MG63 (cell line): ENCODE measurements around the gene CPAMD8. TPM values are rescaled to one million over a fixed set of nuclear protein-coding genes. Genes with fewer than 3 reads are reported as not detected.
"Not testable (repeated sequence)": the region's sequence is repeated elsewhere in the genome, so short reads cannot be mapped to it uniquely, and the experiment has no call there.

Source experiments
- DNase-seq: peaks from one replicate; pipeline ENCODE4 v3.0.0-alpha.2; 2020
- H3K27me3 ChIP-seq: fragments of 250-450 bp; sonication (Bioruptor Pico); 2 replicates; pipeline ENCODE4 v1.5.1; 2020; ENCODE audit warnings: mild to moderate bottlenecking, moderate library complexity
- H3K36me3 ChIP-seq: fragments of 250-450 bp; sonication (Bioruptor Pico); 2 replicates; pipeline ENCODE4 v1.5.1; 2020; ENCODE audit warnings: mild to moderate bottlenecking, moderate library complexity
- H3K4me3 ChIP-seq: fragments of 250-450 bp; sonication (Bioruptor Pico); 2 replicates; pipeline ENCODE4 v1.5.1; 2020; ENCODE audit warnings: mild to moderate bottlenecking, moderate library complexity
- H3K9me3 ChIP-seq: fragments of 250-450 bp; sonication (Bioruptor Pico); 2 replicates; pipeline ENCODE4 v1.5.1; 2020; ENCODE audit warnings: mild to moderate bottlenecking, moderate library complexity
- total RNA-seq: library from RNA; depleted of rRNA; stranded (reverse); fragments of >200 nt; shearing (Covaris generic); gene quantifications from 2 replicates; pipeline ENCODE4 v1.2.3, GENCODE V29; 2014; ENCODE audit warnings: low replicate concordance

The CPAMD8 gene
- total RNA-seq, 1 experiment from 2014 or later = 2.6 TPM

DNA sequence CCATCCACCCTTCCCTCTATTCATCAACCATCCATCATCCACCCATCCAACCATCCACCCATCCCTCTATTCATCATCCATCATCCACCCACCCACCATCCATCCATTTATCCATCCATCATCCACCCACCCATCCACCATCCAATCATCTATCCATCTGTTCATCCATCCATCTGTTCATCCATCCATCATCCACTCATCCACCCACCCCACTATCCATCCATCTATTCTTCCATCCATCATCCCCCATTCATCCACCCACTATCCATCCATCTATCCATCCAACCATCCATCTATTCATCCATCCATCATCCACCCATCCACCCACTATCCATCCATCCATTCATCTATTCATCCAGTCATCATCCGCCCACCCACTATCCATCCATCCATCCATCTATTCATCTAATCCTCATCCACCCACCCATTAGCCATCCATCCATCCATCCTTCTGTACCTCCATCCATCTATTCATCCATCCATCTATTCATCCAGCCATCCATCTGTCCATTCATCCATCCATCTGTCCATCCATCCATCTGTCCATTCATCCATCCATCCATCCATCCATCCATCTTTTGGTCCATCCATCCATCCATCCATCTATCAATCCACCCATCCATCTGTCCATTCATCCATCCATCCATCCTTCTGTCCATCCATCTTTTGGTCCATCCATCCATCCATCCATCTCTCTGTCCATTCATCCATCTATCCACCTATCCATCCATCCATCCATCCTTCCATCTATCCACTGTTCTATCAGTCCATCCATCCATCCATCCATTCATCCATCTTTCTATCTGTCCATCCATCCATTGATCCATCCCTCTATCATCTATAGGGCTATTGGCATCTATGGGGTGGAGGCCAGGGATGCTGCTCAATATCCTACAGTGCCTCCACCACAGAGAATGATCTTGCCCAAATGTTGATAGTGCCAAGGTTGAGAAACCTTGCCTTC, 47.5 kb downstream of the CPAMD8 start:
- no peak overlapping the region for H3K4me3 ChIP-seq
- no peaks in the 10 kb centered on the region for H3K9me3 ChIP-seq
- H3K27me3 ChIP-seq = peaks cover 20% of the 10 kb centered on the region
- H3K36me3 ChIP-seq = no peaks in the 10 kb centered on the region
- no peak for DNase-seq

DNA sequence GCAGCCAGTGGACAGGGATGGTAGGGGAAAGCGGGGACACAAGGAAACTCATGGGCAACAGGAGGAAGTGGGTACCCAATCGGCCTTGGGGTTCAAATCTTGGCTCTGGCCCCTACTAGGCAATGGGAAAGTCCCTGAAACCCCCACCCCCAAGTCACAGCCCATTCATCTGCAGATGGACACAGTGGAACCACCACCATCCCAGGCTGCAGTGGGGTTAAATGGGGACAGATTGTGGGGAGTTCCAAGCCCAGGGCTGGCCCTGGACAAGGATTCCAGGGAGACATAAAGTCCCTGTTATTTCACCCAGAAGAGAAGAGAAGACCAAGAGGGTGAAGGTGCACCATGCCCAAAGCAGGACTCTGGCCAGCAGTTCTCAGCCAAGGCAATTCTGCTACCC, 48.5 kb downstream of the CPAMD8 start:
- H3K27me3 ChIP-seq = peaks cover 21% of the 10 kb centered on the region
- H3K36me3 ChIP-seq = no peaks in the 10 kb centered on the region
- no peak overlapping the region for H3K4me3 ChIP-seq
- DNase-seq = no peak
- H3K9me3 ChIP-seq = no peaks in the 10 kb centered on the region

- Histone ChIP-seq H3K27me3 (peaks cover 23% of the 10 kb centered on the region), H3K36me3 (no peaks in the 10 kb centered on the region), H3K9me3 (no peaks in the 10 kb centered on the region), H3K4me3 (no peak overlapping the region)
- no peak for DNase-seq
Measured at GRCh38 chr19:16977306-16977705, 49.3 kb downstream of the CPAMD8 start.

DNA sequence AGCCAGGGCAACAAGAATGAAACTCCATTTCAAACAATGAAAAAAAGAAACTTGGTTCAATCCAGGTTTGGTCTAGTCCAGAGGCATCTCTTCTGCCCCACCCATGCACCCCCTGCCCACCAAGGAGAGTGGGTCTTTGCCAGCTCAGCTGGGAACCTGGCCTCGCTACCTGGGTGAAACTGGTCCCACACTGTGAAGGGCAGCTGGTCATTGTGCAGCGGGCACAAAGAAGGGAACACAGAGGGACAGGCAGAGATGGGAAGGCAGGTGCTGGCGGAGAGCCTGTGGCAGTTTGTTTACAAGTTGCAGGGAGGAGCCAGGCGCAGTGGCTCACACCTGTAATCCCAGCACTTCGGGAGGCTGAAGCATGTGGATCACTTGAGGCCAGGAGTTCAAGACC, 50.2 kb downstream of the CPAMD8 start:
- peaks cover 28% of the 10 kb centered on the region for H3K27me3 ChIP-seq
- no peaks in the 10 kb centered on the region for H3K9me3 ChIP-seq
- DNase-seq = no peak
- no peak overlapping the region for H3K4me3 ChIP-seq
- H3K36me3 ChIP-seq = no peaks in the 10 kb centered on the region

DNA sequence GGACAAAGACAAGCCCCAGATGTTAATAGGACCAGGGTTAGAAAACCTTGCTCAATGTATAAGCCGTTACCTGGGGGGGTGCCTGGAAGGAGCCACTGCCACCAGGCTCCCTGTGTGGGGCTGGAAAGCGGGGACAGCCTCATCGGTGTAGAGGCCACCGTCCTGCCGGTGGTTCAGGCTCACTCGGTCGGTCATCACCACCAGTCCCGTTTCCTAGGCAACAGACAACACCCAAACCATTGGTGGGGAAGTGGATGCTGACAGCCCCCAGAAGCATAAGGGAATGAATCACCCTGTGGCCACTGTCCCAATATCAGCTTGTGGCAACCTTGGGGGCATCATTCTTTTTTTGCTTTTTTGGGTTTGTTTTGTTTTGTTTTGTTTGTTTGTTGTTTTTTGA, 55.8 kb downstream of the CPAMD8 start:
- H3K4me3 ChIP-seq = no peak overlapping the region
- peaks cover 14% of the 10 kb centered on the region for H3K27me3 ChIP-seq
- no peak for DNase-seq

DNA sequence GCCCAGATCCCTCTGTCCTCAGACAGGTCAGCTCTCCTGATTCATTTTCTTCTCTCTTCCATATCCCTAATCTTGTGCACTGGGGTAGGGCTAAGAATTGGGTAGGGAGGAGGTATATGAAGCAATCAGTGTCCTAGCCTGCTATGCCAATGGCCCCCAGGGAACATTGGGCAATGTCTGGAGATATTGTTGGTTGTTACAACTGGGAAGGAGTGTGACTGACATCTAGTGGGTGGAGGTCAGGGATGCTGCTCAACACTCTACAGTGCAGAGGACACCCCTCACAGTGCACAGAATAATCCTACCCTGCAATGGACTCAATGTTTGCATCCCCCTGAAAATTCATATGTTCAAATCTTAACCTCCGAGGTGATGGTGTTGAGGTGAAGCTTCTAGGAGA, 57.5 kb downstream of the CPAMD8 start:
- peaks cover 12% of the 10 kb centered on the region for H3K27me3 ChIP-seq
- DNase-seq = no peak
- no peaks in the 10 kb centered on the region for H3K36me3 ChIP-seq
- no peak overlapping the region for H3K4me3 ChIP-seq
- peaks cover 4% of the 10 kb centered on the region for H3K9me3 ChIP-seq

More for the DNA sequence above, 55.8 kb downstream of the CPAMD8 start:
- Histone ChIP-seq H3K9me3 (peaks cover 4% of the 10 kb centered on the region), H3K36me3 (no peaks in the 10 kb centered on the region)

- H3K27me3 ChIP-seq = peaks cover 33% of the 10 kb centered on the region
- H3K9me3 ChIP-seq, DNase-seq, H3K36me3 ChIP-seq, H3K4me3 ChIP-seq: not testable (repeated sequence)
Measured at GRCh38 chr19:16960996-16961822, 65.4 kb downstream of the CPAMD8 start.

GRCh38 chr19:16958277-16958676, 68.3 kb downstream of the CPAMD8 start:
- not testable (repeated sequence) for DNase-seq, H3K9me3 ChIP-seq, H3K36me3 ChIP-seq, H3K4me3 ChIP-seq
- peaks cover 25% of the 10 kb centered on the region for H3K27me3 ChIP-seq

GRCh38 chr19:16957855-16958254, 68.8 kb downstream of the CPAMD8 start:
- H3K9me3 ChIP-seq = no peaks in the 10 kb centered on the region
- no peak for DNase-seq
- no peaks in the 10 kb centered on the region for H3K36me3 ChIP-seq
- H3K4me3 ChIP-seq = no peak overlapping the region
- peaks cover 21% of the 10 kb centered on the region for H3K27me3 ChIP-seq

DNA sequence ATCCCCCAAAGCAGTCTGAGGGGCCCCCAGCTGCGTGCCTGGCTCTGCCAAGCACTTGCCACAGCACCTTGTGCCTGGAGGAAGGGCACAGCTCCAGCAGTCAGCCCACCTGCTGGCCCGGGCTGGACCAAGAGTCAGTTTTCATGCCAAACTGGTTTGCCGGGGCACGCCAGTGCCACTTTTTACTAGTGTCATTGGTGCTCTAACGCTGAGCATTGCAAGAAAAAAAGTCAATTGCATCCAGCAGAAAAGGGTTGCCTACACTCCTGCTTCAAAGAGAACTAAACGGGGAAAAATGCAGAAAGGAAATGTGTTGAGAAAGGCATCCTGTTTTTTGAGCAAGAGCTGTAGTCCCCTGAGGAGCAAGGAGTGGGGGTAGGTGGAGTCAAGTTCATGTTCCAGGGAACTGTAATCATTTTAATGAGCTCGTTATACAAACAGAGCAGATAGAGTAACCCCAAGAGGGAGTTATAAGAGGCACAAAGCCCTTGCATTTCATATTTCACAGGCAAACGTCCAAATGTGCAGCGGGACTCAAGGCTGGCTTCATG, 69.4 kb downstream of the CPAMD8 start:
- Histone ChIP-seq H3K4me3 (no peak overlapping the region), H3K36me3 (no peaks in the 10 kb centered on the region), H3K27me3 (peaks cover 15% of the 10 kb centered on the region), H3K9me3 (no peaks in the 10 kb centered on the region)
- DNase-seq = no peak

- no peak for DNase-seq
- H3K36me3 ChIP-seq = no peaks in the 10 kb centered on the region
- H3K27me3 ChIP-seq = peaks cover 5% of the 10 kb centered on the region; the same call in 1 of the 2 replicates
- no peak overlapping the region for H3K4me3 ChIP-seq
- no peaks in the 10 kb centered on the region for H3K9me3 ChIP-seq
Measured at GRCh38 chr19:16955161-16955560, 71.4 kb downstream of the CPAMD8 start.

GRCh38 chr19:16952046-16952445, 74.6 kb downstream of the CPAMD8 start:
- H3K36me3 ChIP-seq = no peaks in the 10 kb centered on the region
- no peaks in the 10 kb centered on the region for H3K9me3 ChIP-seq
- H3K4me3 ChIP-seq = no peak overlapping the region
- H3K27me3 ChIP-seq = peaks cover 3% of the 10 kb centered on the region; the same call in 1 of the 2 replicates
- DNase-seq = no peak

DNA sequence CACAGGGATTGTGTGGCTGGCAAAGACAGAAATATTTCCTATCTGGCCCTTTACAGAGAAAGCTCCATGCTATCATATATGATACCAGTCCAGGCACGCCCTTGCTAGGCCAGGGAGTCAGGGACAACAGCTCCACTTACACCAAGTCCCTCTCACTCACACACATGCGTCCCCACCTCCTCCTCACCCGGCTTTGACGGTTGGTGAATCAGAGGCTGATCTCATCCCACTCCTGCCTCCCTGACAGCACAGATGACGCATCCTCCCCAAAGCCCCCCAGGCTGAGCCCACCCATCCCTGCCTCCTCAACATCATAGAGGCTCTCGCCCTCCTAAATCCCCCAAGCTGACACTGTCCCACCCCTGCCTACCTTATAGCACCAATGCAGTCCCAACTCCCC, 75.1 kb downstream of the CPAMD8 start:
- DNase-seq = peak; percentile 30

GRCh38 chr19:16949496-16950023, 77.0 kb downstream of the CPAMD8 start:
- DNase-seq = no peak
- Histone ChIP-seq H3K27me3 (no peaks in the 10 kb centered on the region), H3K4me3 (no peak overlapping the region), H3K9me3 (no peaks in the 10 kb centered on the region), H3K36me3 (no peaks in the 10 kb centered on the region)

More for the DNA sequence above, 75.1 kb downstream of the CPAMD8 start:
- Histone ChIP-seq H3K27me3 (peaks cover 3% of the 10 kb centered on the region; the same call in 1 of the 2 replicates), H3K36me3 (no peaks in the 10 kb centered on the region), H3K9me3 (no peaks in the 10 kb centered on the region), H3K4me3 (no peak overlapping the region)

DNA sequence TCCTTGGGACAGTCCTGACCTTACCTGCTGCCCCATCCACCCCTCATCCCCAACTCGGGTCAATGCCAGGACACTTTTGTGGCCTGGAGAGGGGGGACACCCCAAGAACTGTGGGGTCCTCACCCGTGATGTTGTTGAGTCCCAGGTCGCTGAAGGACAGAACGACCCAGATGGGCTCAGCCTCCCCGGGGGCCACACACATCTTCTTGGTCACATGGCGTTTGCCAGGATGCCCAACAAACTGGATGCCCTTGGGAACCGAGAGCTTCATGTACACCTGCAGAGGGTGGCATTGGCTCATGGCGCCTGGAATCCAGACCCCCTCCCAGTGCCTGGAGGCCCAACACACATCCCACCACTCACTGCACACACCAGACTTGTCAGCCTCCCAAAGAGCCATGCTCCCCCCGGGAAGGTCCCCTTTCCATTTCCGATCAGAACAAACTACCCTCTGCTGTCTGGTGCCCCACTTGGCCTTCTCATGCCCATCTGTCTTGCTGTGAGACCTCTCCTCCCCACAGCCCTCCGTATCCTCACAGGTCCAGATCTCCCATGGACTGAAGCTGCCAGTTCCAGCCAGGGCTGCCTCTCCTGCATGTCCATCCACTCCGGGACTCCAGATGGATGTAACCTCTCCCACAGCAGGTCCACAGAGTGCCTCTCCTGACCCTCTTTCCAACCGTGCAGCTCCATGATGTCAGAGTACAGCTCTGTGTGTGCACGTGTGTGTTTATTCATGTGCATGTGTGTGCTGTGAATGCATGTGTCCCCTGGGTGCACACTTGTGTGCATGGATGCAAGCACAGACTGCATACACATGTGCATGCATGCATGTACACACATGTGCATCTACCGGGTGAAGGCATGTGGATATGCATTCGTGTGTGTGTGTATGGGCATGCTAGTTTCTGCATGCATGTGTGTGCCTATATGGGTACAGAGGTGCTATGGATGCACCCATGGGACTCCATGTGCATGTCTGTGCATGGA, 79.4 kb downstream of the CPAMD8 start:
- Histone ChIP-seq H3K9me3 (no peaks in the 10 kb centered on the region), H3K27me3 (no peaks in the 10 kb centered on the region), H3K36me3 (no peaks in the 10 kb centered on the region), H3K4me3 (no peak overlapping the region)
- DNase-seq = no peak
